Astrocyte of the hippocampus (primary cell): Measurements from ENCODE around the gene RFTN1.

Experiments
- DNase-seq: peaks from one replicate; pipeline ENCODE4 v3.0.0; 2011; ENCODE audit warnings: low read depth, low spot score

The RFTN1 gene

GRCh38 chr3:16468002-16468335, 45.5 kb downstream of the RFTN1 start:
- no peak for DNase-seq

- DNase-seq, result no peak
Measured at GRCh38 chr3:16467393-16467792, 46.1 kb downstream of the RFTN1 start.

GRCh38 chr3:16466822-16467221, 46.7 kb downstream of the RFTN1 start:
- DNase-seq, result no peak

DNA sequence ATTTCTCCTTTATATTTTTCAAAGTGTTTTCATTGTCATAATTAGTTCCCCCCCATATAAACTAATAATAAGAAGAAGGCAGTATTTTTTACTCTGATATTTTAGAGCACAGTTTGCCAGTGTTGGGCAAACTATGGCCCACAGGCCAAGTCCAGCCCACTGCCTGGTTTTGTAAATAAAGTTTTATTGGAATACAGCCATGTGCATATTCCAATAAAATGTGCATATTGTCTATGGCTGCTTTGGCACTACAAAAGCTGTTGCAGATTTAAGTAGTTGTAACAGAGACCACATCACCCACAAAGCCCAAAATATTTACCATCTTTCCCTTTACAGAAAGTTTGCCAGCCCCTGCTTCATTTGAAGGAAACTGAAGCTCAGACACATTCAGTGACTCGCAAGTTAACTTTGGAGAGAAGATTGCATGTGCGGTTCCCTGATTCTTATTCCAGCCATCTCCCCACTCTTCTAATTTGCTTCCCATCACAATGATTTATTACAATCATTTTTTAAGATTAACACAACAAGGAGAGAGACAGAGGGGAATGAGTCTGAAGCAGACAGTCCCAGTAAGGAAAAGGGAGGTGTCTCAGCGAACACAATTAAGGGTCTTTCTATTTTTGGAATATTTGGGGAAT, 48.9 kb downstream of the RFTN1 start:
- DNase-seq, result peak; percentile 50

GRCh38 chr3:16463914-16464313, 49.6 kb downstream of the RFTN1 start:
- no peak for DNase-seq

GRCh38 chr3:16463119-16463518, 50.4 kb downstream of the RFTN1 start:
- no peak for DNase-seq

- no peak for DNase-seq
Measured at GRCh38 chr3:16462679-16463078, 50.8 kb downstream of the RFTN1 start.

- DNase-seq, result no peak
Measured at GRCh38 chr3:16461463-16462245, 51.8 kb downstream of the RFTN1 start.

DNA sequence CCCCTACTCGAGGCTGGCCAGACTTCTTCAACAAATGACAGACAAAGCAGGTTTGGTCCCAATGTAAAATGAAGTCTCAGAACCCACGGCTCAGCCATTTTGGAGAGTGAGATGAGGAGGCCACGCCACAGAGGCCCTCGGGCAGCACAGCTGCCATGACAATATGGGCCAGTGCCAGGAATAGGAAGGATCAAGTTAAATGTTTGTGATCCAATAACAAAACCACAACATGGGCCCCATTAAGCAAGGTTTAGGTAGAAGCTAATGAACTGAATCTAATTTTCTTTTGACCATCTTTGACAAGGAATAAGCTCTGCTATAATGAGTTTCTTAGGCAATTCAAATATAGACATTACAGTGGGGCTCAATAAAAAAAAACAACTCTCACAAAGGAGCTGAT, 52.6 kb downstream of the RFTN1 start:
- no peak for DNase-seq

GRCh38 chr3:16460273-16460672, 53.2 kb downstream of the RFTN1 start:
- no peak for DNase-seq

- DNase-seq, result peak; percentile 84
Measured at GRCh38 chr3:16456784-16457415, 56.6 kb downstream of the RFTN1 start.

DNA sequence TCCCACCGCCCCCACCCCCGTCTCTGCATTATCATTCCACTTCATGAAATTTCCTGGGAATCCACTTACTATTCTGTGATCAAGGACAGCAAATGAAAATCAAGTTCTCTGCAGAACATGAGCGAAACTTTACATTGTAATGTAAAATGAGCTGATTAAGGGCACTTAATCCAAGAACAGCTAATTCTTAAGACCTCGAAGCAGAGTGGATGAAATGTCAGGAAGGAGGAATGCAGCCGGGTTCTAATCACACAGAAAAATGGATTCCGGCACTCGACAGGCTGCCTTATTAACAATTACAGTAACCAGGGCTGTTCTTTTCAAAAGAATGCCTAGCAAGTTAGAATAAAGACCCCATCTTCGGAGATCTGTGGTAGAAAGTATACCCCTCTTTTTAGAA, 57.5 kb downstream of the RFTN1 start:
- DNase-seq, result no peak

DNA sequence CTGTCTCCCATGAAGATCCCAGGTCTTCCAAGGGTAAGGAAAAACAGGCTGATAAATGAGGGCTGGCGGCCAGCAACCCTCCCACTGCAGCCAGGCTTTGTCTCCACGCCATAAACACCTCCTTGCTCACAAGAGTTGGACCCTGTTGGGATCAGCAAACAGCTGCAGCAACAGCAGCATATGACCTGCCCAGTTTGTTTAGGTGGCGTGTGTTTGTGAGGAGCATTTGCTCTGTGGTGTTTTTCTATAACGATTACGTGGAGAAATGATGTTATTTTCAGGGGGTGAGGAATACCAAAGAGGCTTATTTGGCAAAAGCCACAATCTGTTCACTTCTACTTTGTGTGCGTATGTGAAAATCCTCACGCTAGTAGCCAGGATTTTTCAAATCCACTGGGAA, 58.5 kb downstream of the RFTN1 start:
- DNase-seq, result peak; percentile 35

DNA sequence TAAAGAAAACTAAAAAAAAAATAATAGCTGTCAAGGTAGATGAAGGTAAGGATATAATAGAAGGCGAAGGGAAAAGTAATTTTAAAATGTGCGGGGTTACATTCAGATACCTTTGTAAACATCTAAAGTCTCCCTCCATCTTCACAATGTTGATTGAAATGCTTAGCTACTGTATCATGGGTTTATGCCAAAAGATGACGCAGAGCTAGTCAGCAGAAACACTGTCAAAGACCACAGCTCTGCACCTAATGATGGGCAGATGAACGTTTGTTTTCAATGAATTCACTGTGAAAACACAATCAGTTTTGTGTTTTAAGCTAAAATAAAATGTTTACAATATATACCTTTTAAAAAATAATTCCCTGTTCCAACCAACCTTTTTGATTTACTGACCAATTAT, 61.2 kb downstream of the RFTN1 start:
- DNase-seq, result peak; percentile 82

DNA sequence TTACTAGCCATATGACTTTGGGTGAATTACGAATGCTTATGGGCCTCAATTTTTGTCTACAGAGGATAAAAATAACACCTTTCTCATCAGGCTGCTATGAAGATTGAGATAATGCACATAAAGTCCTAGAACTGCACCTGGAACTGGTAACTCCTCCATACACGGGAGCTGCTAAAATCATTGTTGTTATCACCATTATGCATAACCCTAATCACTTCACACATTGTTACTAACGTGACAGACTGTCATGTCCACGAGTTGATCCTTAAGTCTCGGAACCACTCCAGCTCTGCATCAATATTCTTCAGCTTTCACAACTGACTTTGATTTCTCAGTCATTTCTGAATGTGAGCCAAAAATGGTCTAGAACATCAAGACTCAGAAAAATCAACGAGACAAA, 64.1 kb downstream of the RFTN1 start:
- DNase-seq, result no peak

GRCh38 chr3:16448639-16449070, 64.8 kb downstream of the RFTN1 start:
- peak; percentile 94 for DNase-seq

DNA sequence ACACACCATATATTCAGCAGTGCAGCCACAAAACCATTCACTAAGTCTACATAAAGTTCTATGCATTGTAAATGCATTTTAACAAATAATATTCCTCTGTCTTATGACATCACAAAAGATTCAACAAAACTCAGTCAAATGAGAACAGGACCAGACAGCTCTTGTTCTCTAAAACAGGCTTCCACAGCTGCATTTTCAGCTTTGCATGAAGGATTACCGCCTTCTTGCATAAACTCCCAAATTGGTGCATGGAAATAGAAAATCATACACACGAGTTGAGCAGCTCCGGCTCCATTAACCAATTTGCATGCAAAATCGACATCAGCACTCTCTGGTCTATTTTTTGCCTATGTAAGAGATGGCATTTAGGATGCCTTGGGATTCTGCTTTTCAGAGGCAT, 66.4 kb downstream of the RFTN1 start:
- DNase-seq, result no peak

- no peak for DNase-seq
Measured at GRCh38 chr3:16444344-16444743, 69.2 kb downstream of the RFTN1 start.

GRCh38 chr3:16442730-16443129, 70.8 kb downstream of the RFTN1 start:
- no peak for DNase-seq

DNA sequence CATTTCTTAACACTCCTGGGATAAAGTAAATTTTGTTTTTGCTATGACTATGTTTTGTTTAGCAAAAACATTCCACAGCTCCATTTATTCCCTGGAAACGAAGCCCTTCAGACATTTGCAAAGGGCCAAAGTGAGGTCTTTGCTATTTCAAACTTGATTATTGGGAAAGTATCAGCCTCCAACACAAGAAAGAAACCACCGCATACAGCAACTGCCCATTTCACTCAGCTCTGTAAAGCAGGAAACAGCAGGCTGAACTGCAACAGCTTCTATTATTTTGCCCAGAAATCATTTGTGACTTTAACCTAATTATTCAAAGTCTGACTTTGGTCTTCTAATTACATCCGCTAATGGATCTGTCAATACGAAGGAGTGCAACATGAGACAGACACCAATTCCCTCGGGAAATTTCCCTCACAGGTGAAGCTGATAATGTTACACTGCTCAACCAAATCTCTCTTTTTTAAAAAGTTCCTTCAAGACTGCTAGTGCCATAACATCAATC, 72.1 kb downstream of the RFTN1 start:
- DNase-seq, result peak; percentile 44

DNA sequence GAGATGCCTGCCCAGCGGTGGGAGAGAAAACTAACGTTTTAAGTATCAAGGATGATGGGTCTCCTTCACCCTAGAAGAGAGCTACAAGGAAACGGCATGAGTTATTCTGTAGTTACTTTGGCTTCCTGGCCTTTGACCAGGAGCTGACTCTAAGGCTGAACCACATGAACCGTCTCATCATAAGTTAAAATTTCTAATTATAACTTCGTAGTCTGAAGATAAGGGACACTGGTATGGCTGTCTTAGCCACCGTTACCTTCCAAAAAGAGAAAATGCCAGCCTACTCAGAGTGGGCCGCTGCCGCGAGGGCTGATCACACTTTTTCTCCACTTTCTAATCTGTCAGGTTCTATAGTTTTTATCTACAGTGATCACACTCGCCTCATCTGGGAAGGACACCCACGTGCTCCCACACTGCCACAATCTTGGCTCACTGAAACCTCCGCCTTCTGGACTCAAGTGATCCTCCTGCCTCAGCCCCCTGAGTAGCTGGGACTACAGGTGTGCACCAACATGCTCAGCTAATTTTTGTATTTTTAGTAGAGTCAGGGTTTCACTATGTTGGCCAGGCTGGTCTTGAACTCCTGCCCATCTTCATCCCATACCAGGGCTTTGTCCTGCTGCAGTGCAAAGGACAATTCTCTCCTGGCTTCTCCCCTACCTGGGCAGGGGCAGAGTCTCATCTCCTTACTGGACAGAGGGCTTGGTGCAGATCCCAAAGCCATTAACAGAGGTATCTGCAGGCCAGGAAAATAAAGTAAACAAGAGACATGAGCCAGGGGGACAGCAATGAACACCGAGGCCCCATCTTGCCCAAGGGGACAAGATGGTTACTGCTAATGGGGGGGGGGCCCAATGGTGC, 73.4 kb downstream of the RFTN1 start:
- no peak for DNase-seq
